ENCODE measurements around the gene PDGFC. TPM values are rescaled to one million over a fixed set of nuclear protein-coding genes. Genes with fewer than 3 reads are reported as not detected.

PDGFC gene
- total and polyA plus RNA-seq, 2 of the 13 experiments (the other 11 are each of a cell fraction or from before 2014, with no cell fraction given), result 4.6 to 9.1 TPM

DNA sequence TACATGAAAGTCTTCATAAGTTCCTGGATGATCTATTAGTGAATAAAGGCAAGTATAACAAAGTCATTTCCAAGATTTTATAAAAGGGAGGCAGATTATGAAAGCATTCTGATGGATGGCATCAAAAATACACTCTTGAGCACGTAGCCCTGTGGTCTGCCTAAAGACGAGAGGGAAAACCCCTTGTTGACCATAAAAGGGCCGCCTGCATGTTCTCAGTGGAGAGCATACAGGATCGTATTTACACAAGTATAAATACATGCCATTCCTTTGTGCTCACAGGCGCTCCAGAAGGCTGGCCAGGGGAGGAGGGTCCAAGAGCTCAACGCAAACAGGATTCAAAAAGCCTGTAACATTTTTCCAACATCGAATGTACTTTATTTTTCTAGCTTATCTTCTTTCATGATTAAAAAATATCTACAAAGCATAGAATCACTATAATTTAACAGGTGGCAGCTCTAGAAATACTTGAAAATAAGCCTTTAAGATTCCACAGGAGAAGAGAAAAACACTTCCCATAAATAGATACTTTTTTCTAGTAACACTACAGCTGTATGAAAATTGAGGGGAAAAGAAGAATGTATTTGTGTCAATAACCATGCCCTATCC is 29.6 kb downstream of the PDGFC start (continued):
- TF ChIP-seq ARID5B (CRISPR knock-in tag; IDR thresholded peaks at IDR 0.05), result peak; percentile 94
- TF ChIP-seq ZNF354B (CRISPR knock-in tag; IDR thresholded peaks at IDR 0.05), result no peak
- TF ChIP-seq NCOR1 (IDR thresholded peaks at IDR 0.05; ENCODE audit: borderline replicate concordance, low read length), result peak; percentile 34; the same call in 1 of the 2 replicates
- TF ChIP-seq, protein P1, sequence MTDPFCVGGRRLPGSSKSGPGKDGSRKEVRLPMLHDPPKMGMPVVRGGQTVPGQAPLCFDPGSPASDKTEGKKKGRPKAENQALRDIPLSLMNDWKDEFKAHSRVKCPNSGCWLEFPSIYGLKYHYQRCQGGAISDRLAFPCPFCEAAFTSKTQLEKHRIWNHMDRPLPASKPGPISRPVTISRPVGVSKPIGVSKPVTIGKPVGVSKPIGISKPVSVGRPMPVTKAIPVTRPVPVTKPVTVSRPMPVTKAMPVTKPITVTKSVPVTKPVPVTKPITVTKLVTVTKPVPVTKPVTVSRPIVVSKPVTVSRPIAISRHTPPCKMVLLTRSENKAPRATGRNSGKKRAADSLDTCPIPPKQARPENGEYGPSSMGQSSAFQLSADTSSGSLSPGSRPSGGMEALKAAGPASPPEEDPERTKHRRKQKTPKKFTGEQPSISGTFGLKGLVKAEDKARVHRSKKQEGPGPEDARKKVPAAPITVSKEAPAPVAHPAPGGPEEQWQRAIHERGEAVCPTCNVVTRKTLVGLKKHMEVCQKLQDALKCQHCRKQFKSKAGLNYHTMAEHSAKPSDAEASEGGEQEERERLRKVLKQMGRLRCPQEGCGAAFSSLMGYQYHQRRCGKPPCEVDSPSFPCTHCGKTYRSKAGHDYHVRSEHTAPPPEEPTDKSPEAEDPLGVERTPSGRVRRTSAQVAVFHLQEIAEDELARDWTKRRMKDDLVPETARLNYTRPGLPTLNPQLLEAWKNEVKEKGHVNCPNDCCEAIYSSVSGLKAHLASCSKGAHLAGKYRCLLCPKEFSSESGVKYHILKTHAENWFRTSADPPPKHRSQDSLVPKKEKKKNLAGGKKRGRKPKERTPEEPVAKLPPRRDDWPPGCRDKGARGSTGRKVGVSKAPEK (CRISPR knock-in tag; IDR thresholded peaks at IDR 0.05; ENCODE audit: borderline replicate concordance), result no peak
- TF ChIP-seq PITX1 (CRISPR knock-in tag; IDR thresholded peaks at IDR 0.05), result peak; percentile 66
- peak; percentile 69 for TF ChIP-seq ELF3 (CRISPR knock-in tag; IDR thresholded peaks at IDR 0.05)
- no peak for TF ChIP-seq ZNF607 (CRISPR knock-in tag; IDR thresholded peaks at IDR 0.05; ENCODE audit: borderline replicate concordance)
- TF ChIP-seq SATB2 (CRISPR knock-in tag; IDR thresholded peaks at IDR 0.05), result no peak
- no peak for TF ChIP-seq ZNF530 (CRISPR knock-in tag; IDR thresholded peaks at IDR 0.05; ENCODE audit: low read depth)
- no peak for TF ChIP-seq RFX1 (IDR thresholded peaks at IDR 0.05)
- TF ChIP-seq LCORL (IDR thresholded peaks at IDR 0.05), result no peak
- 0 out of 2 replicates have a peak, but pooled peaks have one; percentile 52 for TF ChIP-seq LCORL (CRISPR knock-in tag; IDR thresholded peaks at IDR 0.05)
- no peak; the same call in 1 of the 2 replicates for TF ChIP-seq YEATS4 (CRISPR knock-in tag; IDR thresholded peaks at IDR 0.05; ENCODE audit: borderline replicate concordance)
- TF ChIP-seq ZNF713 (CRISPR knock-in tag; IDR thresholded peaks at IDR 0.05), result no peak
- TF ChIP-seq KDM5A (IDR thresholded peaks at IDR 0.05; ENCODE audit: borderline replicate concordance, low read length), result no peak
- TF ChIP-seq ZFX (CRISPR knock-in tag; IDR thresholded peaks at IDR 0.05; ENCODE audit: low read depth), result no peak
- TF ChIP-seq, protein P2, sequence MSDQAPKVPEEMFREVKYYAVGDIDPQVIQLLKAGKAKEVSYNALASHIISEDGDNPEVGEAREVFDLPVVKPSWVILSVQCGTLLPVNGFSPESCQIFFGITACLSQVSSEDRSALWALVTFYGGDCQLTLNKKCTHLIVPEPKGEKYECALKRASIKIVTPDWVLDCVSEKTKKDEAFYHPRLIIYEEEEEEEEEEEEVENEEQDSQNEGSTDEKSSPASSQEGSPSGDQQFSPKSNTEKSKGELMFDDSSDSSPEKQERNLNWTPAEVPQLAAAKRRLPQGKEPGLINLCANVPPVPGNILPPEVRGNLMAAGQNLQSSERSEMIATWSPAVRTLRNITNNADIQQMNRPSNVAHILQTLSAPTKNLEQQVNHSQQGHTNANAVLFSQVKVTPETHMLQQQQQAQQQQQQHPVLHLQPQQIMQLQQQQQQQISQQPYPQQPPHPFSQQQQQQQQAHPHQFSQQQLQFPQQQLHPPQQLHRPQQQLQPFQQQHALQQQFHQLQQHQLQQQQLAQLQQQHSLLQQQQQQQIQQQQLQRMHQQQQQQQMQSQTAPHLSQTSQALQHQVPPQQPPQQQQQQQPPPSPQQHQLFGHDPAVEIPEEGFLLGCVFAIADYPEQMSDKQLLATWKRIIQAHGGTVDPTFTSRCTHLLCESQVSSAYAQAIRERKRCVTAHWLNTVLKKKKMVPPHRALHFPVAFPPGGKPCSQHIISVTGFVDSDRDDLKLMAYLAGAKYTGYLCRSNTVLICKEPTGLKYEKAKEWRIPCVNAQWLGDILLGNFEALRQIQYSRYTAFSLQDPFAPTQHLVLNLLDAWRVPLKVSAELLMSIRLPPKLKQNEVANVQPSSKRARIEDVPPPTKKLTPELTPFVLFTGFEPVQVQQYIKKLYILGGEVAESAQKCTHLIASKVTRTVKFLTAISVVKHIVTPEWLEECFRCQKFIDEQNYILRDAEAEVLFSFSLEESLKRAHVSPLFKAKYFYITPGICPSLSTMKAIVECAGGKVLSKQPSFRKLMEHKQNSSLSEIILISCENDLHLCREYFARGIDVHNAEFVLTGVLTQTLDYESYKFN (CRISPR knock-in tag; conservative IDR thresholded peaks at IDR 0.05), result peak; percentile 92
- TF ChIP-seq BCL3 (CRISPR knock-in tag; IDR thresholded peaks at IDR 0.05), result peak; percentile 100
- no peak for TF ChIP-seq ZKSCAN5 (CRISPR knock-in tag; IDR thresholded peaks at IDR 0.05)

All from HepG2 (cell line).